Raji (cell line): ENCODE data around the gene MYL4.

Source experiments
- POLR2A ChIP-seq: IDR thresholded peaks from 2 replicates; pipeline ENCODE4 v1.6.1; 2011; ENCODE audit warnings: low read depth, low read length, control low read depth; ENCODE audit not compliant: insufficient read depth

Gene MYL4

DNA sequence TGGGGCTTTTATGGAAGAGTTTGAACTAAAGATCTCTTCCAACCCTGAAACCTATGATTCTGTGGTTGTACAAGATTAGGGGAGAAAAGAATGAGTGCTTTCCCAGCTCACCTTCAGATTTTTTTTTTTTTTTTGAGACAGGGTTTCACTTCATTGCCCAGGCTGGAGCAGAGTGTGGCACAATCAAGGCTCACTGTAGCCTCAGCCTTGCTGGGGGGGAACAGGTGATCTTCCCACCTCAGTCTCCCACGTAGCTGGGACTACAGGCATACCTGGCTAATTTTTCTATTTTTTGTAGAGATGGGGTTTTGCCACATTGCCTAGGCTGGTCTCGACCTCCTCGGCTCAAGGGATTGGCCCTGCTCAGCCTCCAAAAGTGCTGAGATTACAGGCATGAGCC, 22.7 kb downstream of the MYL4 start:
- TF ChIP-seq POLR2A, result no peak

DNA sequence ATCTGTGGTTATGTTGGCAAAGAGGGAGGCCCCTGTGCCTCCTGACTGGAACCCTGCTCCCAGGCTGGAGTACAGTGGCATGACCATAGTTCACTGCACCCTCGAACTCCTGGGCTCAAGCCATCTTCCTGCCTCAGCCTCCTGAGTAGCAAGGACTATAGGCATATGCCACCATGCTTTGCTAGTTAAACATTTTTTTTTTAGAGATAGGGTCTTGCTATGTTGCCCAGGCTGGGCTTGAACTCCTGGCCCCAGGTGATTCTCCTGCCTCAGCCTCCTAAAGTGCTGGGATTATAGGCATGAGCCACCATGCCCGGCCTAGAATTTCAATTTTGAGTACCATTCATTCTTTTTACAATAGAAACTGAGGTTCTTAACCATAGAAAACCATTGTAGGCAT, 23.3 kb downstream of the MYL4 start:
- no peak for TF ChIP-seq POLR2A

DNA sequence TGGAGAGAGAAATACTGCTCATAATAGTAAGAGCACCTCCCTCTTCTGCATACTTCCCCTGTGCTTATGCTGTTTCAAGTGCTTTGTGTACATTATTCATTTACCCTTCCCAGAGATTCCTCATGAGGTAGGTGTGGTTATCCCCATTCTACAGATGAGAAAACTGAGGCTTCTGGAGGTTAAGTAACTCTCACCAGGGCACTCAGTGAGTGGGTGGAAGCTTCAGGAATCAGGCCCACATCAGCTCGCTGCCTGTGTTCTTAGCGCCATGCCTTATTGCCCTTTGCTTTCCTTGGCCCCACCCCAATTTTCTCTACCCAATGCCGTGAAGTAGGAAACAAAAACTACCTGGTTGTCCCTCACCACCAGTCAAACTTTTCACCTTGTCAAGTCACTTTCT, 26.4 kb downstream of the MYL4 start:
- no peak for TF ChIP-seq POLR2A

DNA sequence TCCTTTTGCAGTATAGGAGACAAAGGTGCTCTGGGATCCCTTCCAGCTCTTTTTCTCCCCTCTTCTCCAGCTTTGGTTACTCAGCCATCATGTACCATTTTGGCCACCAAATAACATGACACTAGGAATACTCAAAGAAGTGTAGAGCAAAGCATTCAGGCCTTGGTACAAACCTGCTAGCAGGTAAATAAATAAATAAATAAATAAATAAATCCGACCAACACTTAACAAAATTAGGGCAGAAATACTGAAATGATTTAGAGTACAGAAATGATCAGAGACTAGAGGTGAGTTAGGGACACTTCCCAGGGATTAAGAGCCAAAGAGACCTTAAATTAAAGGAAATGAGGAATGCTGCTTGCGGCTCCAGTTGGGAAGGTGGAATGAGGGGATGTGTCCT, 26.8 kb downstream of the MYL4 start:
- no peak for TF ChIP-seq POLR2A

DNA sequence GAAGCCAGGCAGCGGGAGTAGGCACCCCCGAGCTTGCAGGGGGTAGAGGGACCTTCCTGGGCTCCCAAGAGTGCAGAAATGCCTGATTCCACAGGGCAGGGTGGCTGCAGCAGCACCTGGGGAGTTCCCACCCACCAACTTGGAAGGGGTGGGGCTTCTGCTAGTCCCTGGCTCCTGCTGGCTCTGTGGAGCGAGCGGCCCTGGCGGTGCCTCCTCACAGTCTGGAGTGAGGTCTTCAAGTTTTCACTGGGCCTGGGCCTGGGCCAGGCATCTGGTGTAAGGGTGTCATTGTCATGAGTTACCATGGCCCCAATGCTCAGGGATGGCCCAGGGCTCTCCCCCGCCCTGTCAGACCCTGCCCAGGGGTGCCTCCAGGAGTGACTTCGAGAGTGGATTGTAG, 28.7 kb downstream of the MYL4 start:
- no peak for TF ChIP-seq POLR2A

DNA sequence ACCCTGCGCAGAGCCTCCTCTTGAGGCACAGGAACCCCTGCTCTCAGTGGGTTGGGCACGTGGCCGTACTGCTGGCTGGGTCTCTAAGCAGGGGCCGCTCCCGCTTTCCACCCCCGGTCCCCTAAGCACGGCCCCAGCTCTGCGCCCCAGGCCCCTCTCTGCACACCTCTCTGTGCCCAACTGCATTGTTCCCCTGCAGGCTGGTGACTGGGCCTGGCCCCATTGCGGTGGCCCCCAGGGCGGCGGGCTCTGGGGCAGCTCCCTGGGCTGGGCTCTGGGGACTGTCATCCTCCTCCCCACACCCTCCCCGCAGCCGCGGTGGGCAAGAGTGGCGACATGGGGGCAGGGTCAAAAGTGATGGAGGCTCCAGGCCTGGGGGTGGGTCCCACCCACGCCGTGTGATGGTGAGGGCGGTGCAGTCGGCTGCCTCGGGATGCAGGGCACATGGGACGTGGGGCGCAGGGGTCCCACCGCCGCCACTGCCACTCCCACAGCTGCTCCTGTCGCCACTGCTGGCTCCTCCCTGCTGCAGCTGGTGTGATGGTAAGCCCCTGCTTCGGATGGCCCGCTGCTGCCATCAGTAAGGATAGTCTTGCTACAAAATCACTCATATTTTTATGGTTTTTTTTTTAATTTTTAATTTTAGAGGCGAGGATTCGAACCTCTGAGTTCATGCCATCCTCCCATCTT, 29.3 kb downstream of the MYL4 start:
- TF ChIP-seq POLR2A, result no peak

DNA sequence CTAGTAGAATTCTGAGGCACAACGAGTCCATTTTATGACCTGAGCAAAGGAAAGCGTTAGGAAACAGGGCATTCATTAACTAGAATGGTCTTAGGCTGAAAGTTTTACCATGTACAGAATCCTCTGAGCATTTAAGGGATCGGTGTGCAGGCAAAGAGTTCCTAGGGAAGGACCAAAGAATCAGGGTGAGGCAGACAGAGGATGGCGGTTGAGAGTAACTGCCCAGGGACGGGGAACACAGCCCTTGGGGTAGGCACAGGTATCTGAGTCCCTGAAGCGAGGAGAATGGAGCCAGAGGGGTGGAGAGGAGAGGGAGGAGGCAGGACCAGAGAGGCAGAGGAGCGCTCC, 30.4 kb downstream of the MYL4 start:
- TF ChIP-seq POLR2A, result no peak

DNA sequence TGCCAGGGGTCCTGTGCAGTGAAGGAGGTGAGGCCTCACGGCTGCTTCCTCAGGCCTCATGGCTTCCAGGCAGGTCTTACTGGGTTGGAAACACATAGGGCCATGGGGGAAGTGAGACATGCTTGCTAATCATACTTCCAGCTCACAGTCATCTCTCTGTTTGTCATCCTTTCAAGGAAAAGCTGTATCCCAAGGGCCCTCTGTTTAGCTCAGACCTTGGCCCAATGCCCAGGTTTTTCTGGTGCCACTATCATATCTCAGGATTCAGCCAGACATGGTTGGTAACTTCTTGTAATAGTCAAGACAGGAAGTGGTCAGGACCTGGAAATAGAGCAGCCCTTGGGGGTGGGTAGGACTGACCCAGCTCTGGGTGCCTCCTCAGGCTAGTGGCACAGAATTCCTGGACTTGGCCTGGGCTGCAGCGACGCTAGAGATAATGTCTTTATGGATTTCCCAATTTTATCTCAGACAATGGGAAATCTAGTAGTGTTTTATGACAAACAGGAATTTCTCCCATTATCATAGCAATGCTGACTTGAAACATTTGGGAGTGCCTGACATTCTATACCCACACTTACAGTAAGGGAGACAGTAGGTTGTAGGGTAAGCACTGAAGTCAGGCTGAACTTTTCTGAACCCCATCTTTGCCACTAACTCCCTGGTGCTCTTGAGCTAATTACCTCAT, 31.0 kb downstream of the MYL4 start:
- TF ChIP-seq POLR2A, result no peak

DNA sequence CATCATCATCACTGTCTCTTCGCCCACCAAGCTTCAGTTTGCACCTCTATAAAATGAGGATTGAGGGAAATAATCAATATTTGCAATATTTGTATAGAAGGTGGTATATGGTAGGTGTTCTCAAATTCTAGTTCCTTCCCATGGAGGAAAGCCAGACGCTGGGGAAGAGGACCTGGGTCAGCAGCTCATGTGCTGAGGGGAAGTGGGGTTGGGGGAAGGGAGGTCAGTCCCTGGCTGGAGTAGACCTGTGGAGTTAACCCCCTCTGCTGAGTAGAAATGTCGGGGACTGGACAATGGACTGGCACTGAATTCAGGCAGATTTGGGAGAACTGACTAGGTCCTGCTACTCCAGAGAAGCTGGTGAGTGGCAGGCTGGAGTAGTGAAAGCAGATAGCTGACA, 31.7 kb downstream of the MYL4 start:
- no peak for TF ChIP-seq POLR2A

DNA sequence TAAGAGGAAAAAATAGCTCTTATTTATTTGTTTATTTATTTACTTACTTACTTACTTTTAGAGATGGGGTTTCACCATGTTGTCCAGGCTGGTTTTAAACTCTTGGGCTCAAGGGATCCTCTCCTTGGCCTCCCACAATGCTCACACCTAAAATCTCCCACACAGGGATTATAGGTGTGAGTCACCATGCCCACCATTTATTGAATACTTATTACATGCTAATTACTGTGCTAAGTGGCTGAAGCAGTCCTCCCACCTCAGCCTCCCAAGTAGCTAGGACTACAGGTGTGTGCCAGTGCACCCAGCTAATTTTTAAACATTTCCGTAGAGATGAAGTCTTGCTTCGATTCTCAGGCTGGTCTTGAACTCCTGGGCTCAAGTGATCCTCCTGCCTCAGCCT, 33.5 kb downstream of the MYL4 start:
- TF ChIP-seq POLR2A, result no peak

DNA sequence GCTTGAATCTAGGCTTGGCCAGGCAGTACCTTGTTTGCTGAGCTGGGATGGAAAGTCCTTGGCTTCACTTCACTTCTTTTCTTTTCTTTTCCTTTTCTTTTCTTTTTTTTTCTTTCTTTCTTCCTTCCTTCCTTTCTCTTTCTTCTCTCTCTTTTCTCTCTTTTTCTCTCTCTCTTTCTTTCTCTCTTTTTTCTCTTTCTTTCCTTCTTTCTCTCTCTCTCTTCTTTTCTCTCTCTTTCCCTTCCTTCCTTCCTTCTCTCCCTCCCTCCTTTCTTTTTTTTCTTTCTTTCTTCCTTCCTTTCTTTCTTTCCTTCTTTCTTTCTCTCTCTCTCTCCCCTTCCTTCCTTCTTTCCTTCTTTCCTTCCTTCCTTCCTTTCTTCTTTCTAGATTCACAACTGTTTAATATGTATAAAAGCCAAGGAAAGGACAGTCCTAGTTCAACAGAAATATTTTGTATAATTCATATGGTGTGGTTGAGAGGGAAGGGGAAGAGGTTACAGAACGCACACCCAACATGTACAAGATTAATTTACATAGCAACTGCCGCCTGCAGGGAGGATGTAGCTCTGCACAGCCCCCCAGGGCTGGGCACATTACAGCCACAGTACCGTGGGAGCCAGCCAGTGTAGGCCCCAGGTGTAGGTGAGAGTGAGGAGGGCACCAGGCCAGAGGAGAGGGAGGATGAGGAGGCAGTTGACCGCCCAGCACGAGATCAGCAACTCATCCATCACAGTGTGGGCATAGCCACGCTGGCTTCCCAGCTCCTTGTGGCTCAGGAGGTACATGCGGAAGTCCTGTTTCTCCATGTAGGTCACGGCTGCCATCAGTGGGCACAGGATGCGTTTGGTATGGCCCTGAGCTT, 34.8 kb downstream of the MYL4 start:
- peak; percentile 30; the same call in 1 of the 2 replicates for TF ChIP-seq POLR2A

DNA sequence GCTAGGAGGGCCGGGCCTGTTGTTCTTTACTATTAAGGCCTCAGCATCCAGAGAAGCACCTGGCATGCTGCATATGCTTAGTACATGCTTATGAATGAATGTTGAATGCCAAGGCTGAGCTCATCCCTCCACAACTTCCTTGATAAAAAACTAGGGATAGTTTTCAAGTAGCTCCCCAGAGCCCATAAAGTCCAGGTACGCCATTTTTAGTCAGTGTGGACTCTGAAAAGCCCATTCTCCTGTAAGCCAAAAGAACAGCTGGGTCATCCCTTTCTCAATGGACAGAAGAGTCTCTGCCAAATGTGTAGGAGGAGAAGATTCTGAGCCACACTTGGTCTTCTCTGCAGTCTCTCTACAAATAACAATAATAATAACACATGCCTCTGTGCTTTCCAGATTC, 35.5 kb downstream of the MYL4 start:
- TF ChIP-seq POLR2A, result no peak

DNA sequence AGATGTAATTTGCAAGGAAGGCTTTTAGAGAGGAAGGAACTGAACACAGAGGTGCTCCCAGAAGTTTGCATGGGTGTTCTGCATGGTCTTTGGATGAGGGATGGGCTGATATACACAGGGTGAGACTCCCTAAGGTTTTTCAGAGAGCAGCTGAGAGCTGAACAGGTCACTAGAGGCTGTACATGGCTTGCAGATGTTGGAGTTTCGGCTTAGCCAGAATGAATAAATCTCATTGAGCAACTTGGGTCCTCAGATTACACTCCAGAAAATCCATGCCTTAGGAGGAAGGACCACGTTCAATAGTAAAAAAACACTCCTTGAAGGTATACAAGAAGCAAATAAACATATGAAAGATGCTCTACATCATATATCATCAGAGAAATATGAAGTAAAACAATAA, 37.0 kb downstream of the MYL4 start:
- no peak for TF ChIP-seq POLR2A

DNA sequence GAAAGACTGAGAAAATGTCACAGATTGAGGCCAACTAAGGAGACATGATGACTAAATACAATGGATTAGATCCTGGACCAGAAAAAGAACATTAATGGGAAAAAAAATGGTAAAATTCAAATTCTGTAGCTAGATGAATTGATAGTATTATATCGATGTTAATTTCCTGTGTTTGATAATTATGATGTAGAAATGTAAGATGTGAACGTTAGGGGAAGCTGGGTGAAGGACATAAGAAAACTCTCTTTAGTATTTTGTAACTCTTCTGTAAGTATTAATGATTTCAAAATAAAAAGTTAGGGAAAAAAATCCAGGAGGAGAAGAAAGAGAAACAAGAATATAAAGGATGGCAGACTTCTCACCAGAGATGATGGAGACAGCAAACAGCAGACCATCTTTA, 41.7 kb downstream of the MYL4 start:
- no peak for TF ChIP-seq POLR2A

DNA sequence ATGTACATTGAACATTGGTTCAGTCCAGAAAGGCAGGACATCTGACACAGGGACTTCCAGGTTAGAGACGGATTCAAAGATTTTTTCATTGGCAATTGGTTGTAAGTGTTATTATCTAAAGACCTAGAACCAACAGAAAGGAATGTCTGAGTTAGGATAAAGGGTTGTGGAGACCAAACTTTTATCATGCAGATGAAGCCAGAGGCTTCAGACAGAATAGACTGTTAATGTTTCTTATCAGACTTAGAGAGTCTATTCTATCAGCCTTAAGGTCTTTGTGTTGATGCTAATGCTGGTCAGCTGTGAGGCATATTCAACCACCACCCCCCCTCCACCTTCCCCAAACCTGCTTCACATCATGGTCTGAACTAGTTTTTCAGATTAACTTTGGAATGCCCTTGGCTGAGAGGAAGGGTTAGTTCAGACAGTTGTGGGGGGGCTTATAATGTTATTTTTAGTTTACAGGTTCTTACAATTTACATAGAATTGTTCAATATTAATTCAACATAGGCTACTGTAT, 42.3 kb downstream of the MYL4 start:
- TF ChIP-seq POLR2A, result no peak

DNA sequence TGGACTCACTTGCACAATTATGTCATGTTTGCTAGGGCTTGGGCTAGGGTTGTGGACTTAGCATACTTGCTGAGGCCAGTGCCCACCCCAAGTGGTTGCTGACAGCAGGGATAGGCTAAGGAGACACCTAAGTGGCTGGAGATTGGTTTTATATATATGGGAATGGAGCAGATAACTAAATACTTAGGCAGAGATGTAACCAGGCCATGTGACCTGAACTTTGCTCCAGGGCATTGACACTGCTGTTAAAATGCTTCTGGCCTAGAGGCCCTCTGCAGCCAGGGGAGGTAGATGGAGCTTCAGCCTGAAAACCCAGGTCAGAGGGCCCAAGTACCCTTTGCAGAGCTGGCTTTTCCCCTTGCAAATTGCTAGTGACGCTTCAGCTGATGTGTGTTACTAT, 43.1 kb downstream of the MYL4 start:
- TF ChIP-seq POLR2A, result no peak
